ENCODE data around the gene PROP1.
"Not testable (repeated sequence)": the region's sequence is repeated elsewhere in the genome, so short reads cannot be mapped to it uniquely, and the experiment has no call there.

PROP1 gene

GRCh38 chr5:177949656-177950055, 46.4 kb downstream of the PROP1 start:
- not testable (repeated sequence) for H4K8ac ChIP-seq (ENCODE audit: low read depth, low read length); H2BK120ac ChIP-seq (ENCODE audit: insufficient read depth, low read length, poor library complexity); H3K79me2 ChIP-seq (ENCODE audit: control insufficient read depth, insufficient read depth, low read length, poor library complexity); H3K23ac ChIP-seq (ENCODE audit: low read length); H3K36me3 ChIP-seq (ENCODE audit: control insufficient read depth in 1 of 2, insufficient read depth in 2 of 2, low read length in 2 of 2); H4K91ac ChIP-seq (ENCODE audit: low read depth, low read length); H3K4ac ChIP-seq (ENCODE audit: low read depth, low read length); H3K79me1 ChIP-seq (ENCODE audit: low read length); DNase-seq; H3K27me3 ChIP-seq (ENCODE audit: insufficient read depth, low read length); H2BK12ac ChIP-seq (ENCODE audit: low read length); H3K4me2 ChIP-seq (ENCODE audit: low read length); H3K9me3 ChIP-seq (ENCODE audit: insufficient read depth, low read depth, low read length); H2AK5ac ChIP-seq (ENCODE audit: low read length); H3K4me3 ChIP-seq (ENCODE audit: low read depth, low read length); H2AFZ ChIP-seq (ENCODE audit: insufficient read depth, low read length, poor library complexity); H3K18ac ChIP-seq (ENCODE audit: low read length); H3K9ac ChIP-seq (ENCODE audit: low read length); H3K4me1 ChIP-seq (ENCODE audit: control insufficient read depth in 1 of 2, insufficient read depth in 2 of 2, low read length in 2 of 2); H3K14ac ChIP-seq (ENCODE audit: low read length); H4K12ac ChIP-seq (ENCODE audit: low read depth, low read length); H3K27ac ChIP-seq (ENCODE audit: low read depth, low read length); H2BK5ac ChIP-seq (ENCODE audit: low read depth, low read length, poor library complexity)
- no CpG with 5 or more reads among the region's 10 CpGs for WGBS (ENCODE audit: extremely low coverage, insufficient coverage, insufficient read length)

GRCh38 chr5:177949065-177949464, 47.0 kb downstream of the PROP1 start:
- not testable (repeated sequence) for H4K91ac ChIP-seq (ENCODE audit: low read depth, low read length); H3K9me3 ChIP-seq (ENCODE audit: insufficient read depth, low read depth, low read length); H3K23ac ChIP-seq (ENCODE audit: low read length)

GRCh38 chr5:177947912-177948311, 48.1 kb downstream of the PROP1 start:
- not testable (repeated sequence) for H3K18ac ChIP-seq (ENCODE audit: low read length); H3K79me1 ChIP-seq (ENCODE audit: low read length); H3K79me2 ChIP-seq (ENCODE audit: control insufficient read depth, insufficient read depth, low read length, poor library complexity); H3K9me3 ChIP-seq (ENCODE audit: insufficient read depth, low read depth, low read length); H3K27ac ChIP-seq (ENCODE audit: low read depth, low read length); H2AFZ ChIP-seq (ENCODE audit: insufficient read depth, low read length, poor library complexity); H2AK5ac ChIP-seq (ENCODE audit: low read length); DNase-seq; H4K12ac ChIP-seq (ENCODE audit: low read depth, low read length); H4K8ac ChIP-seq (ENCODE audit: low read depth, low read length); H4K91ac ChIP-seq (ENCODE audit: low read depth, low read length); H3K4ac ChIP-seq (ENCODE audit: low read depth, low read length); H3K14ac ChIP-seq (ENCODE audit: low read length); H2BK12ac ChIP-seq (ENCODE audit: low read length); H3K23ac ChIP-seq (ENCODE audit: low read length); H3K27me3 ChIP-seq (ENCODE audit: insufficient read depth, low read length); H3K4me1 ChIP-seq (ENCODE audit: control insufficient read depth in 1 of 2, insufficient read depth in 2 of 2, low read length in 2 of 2); H2BK120ac ChIP-seq (ENCODE audit: insufficient read depth, low read length, poor library complexity); H3K36me3 ChIP-seq (ENCODE audit: control insufficient read depth in 1 of 2, insufficient read depth in 2 of 2, low read length in 2 of 2); H2BK5ac ChIP-seq (ENCODE audit: low read depth, low read length, poor library complexity); H3K9ac ChIP-seq (ENCODE audit: low read length); H3K4me3 ChIP-seq (ENCODE audit: low read depth, low read length); H3K4me2 ChIP-seq (ENCODE audit: low read length)
- WGBS (ENCODE audit: extremely low coverage, insufficient coverage, insufficient read length), result no CpG with 5 or more reads among the region's 10 CpGs

More at GRCh38 chr5:177949065-177949464, 47.0 kb downstream of the PROP1 start:
- not testable (repeated sequence) for H2BK5ac ChIP-seq (ENCODE audit: low read depth, low read length, poor library complexity); H3K36me3 ChIP-seq (ENCODE audit: control insufficient read depth in 1 of 2, insufficient read depth in 2 of 2, low read length in 2 of 2); H2BK120ac ChIP-seq (ENCODE audit: insufficient read depth, low read length, poor library complexity); H3K4me1 ChIP-seq (ENCODE audit: control insufficient read depth in 1 of 2, insufficient read depth in 2 of 2, low read length in 2 of 2); H3K14ac ChIP-seq (ENCODE audit: low read length); H3K4me2 ChIP-seq (ENCODE audit: low read length); H3K27ac ChIP-seq (ENCODE audit: low read depth, low read length); H3K9ac ChIP-seq (ENCODE audit: low read length); H3K79me1 ChIP-seq (ENCODE audit: low read length); DNase-seq; H3K27me3 ChIP-seq (ENCODE audit: insufficient read depth, low read length); H4K12ac ChIP-seq (ENCODE audit: low read depth, low read length); H2BK12ac ChIP-seq (ENCODE audit: low read length); H3K4me3 ChIP-seq (ENCODE audit: low read depth, low read length); H4K8ac ChIP-seq (ENCODE audit: low read depth, low read length); H2AFZ ChIP-seq (ENCODE audit: insufficient read depth, low read length, poor library complexity); H2AK5ac ChIP-seq (ENCODE audit: low read length); H3K79me2 ChIP-seq (ENCODE audit: control insufficient read depth, insufficient read depth, low read length, poor library complexity); H3K18ac ChIP-seq (ENCODE audit: low read length); H3K4ac ChIP-seq (ENCODE audit: low read depth, low read length)
- no CpG with 5 or more reads among the region's 17 CpGs for WGBS (ENCODE audit: extremely low coverage, insufficient coverage, insufficient read length)

- H2BK12ac ChIP-seq (ENCODE audit: low read length); H2AK5ac ChIP-seq (ENCODE audit: low read length); H4K12ac ChIP-seq (ENCODE audit: low read depth, low read length); H4K8ac ChIP-seq (ENCODE audit: low read depth, low read length); H3K79me1 ChIP-seq (ENCODE audit: low read length); DNase-seq; H3K4me3 ChIP-seq (ENCODE audit: low read depth, low read length); H3K9ac ChIP-seq (ENCODE audit: low read length); H3K18ac ChIP-seq (ENCODE audit: low read length); H3K9me3 ChIP-seq (ENCODE audit: insufficient read depth, low read depth, low read length); H3K4me1 ChIP-seq (ENCODE audit: control insufficient read depth in 1 of 2, insufficient read depth in 2 of 2, low read length in 2 of 2); H3K36me3 ChIP-seq (ENCODE audit: control insufficient read depth in 1 of 2, insufficient read depth in 2 of 2, low read length in 2 of 2); H3K4ac ChIP-seq (ENCODE audit: low read depth, low read length); H4K91ac ChIP-seq (ENCODE audit: low read depth, low read length); H3K23ac ChIP-seq (ENCODE audit: low read length); H3K27ac ChIP-seq (ENCODE audit: low read depth, low read length); H3K79me2 ChIP-seq (ENCODE audit: control insufficient read depth, insufficient read depth, low read length, poor library complexity); H2BK120ac ChIP-seq (ENCODE audit: insufficient read depth, low read length, poor library complexity); H3K14ac ChIP-seq (ENCODE audit: low read length); H2AFZ ChIP-seq (ENCODE audit: insufficient read depth, low read length, poor library complexity); H2BK5ac ChIP-seq (ENCODE audit: low read depth, low read length, poor library complexity); H3K27me3 ChIP-seq (ENCODE audit: insufficient read depth, low read length); H3K4me2 ChIP-seq (ENCODE audit: low read length): not testable (repeated sequence)
- WGBS (ENCODE audit: extremely low coverage, insufficient coverage, insufficient read length), result no CpG with 5 or more reads among the region's 12 CpGs
These were observed 50.3 kb downstream of the PROP1 start for GRCh38 chr5:177945601-177946283.

Measured in trophoblast cell (in vitro differentiated cells and primary cell).